SK-N-SH treated with all-trans-retinoic acid at 6 μM for 48 hours (cell line): ENCODE measurements around the gene ZFYVE21.

Experiments used
- ATAC-seq: fragments of 200-7000 bp; cut with Tn5 transposase; 3 replicates; pipeline ENCODE4 v1.9.1; 2020; ENCODE audit warnings: mild to moderate bottlenecking, moderate library complexity
- ARNTL ChIP-seq: fragments of 450-650 bp; formaldehyde crosslinking; IDR thresholded peaks from 2 replicates; pipeline ENCODE4 v1.5.0; 2020; ENCODE audit warnings: low read depth, mild to moderate bottlenecking, moderate library complexity, borderline replicate concordance
- BACH2 ChIP-seq: fragments of 250-450 bp; sonication (Bioruptor Pico); IDR thresholded peaks from 2 replicates; pipeline ENCODE4 v1.9.0; 2021; ENCODE audit warnings: mild to moderate bottlenecking, borderline replicate concordance
- CREB5 ChIP-seq: fragments of 250-450 bp; sonication (Bioruptor Pico); IDR thresholded peaks from 2 replicates; pipeline ENCODE4 v1.5.1; 2020; ENCODE audit warnings: low read depth, mild to moderate bottlenecking, moderate library complexity
- CSDC2 ChIP-seq: fragments of 250-450 bp; sonication (Bioruptor Pico); IDR thresholded peaks from 2 replicates; pipeline ENCODE4 v1.5.0; 2020; ENCODE audit warnings: mild to moderate bottlenecking, moderate library complexity
- ESRRG ChIP-seq: fragments of 250-450 bp; sonication (Bioruptor Pico); IDR thresholded peaks from 2 replicates; pipeline ENCODE4 v1.6.1; 2021; ENCODE audit warnings: mild to moderate bottlenecking
- GLIS3 ChIP-seq: fragments of 250-450 bp; sonication (Bioruptor Pico); IDR thresholded peaks from 2 replicates; pipeline ENCODE4 v1.5.0; 2020; ENCODE audit warnings: mild to moderate bottlenecking, moderate library complexity
- ISL1 ChIP-seq: fragments of 250-450 bp; sonication (Bioruptor Pico); IDR thresholded peaks from 2 replicates; pipeline ENCODE4 v2.1.2; 2022; ENCODE audit warnings: mild to moderate bottlenecking, moderate library complexity
- OSR1 ChIP-seq: fragments of 250-450 bp; sonication (Bioruptor Pico); IDR thresholded peaks from 2 replicates; pipeline ENCODE4 v1.8.0; 2022; ENCODE audit warnings: moderate library complexity, mild to moderate bottlenecking, inconsistent platforms
- PPARA ChIP-seq: fragments of 250-450 bp; sonication (Bioruptor Pico); IDR thresholded peaks from 2 replicates; pipeline ENCODE4 v1.5.0; 2020; ENCODE audit warnings: mild to moderate bottlenecking, borderline replicate concordance
- RARB ChIP-seq: fragments of 250-450 bp; sonication (Bioruptor Pico); IDR thresholded peaks from 2 replicates; pipeline ENCODE4 v1.8.0; 2021; ENCODE audit warnings: mild to moderate bottlenecking, moderate library complexity
- SNAI2 ChIP-seq: fragments of 250-450 bp; sonication (Bioruptor Pico); IDR thresholded peaks from 2 replicates; pipeline ENCODE4 v1.5.0; 2020; ENCODE audit warnings: mild to moderate bottlenecking, moderate library complexity
- TCF4 ChIP-seq: fragments of 250-450 bp; sonication (Bioruptor Pico); IDR thresholded peaks from 2 replicates; pipeline ENCODE4 v1.8.0; 2021; ENCODE audit warnings: mild to moderate bottlenecking, moderate library complexity, borderline replicate concordance
- TSHZ2 ChIP-seq: fragments of 250-450 bp; sonication (Bioruptor Pico); IDR thresholded peaks from 2 replicates; pipeline ENCODE4 v1.5.0; 2020; ENCODE audit warnings: mild to moderate bottlenecking, moderate library complexity
- ZFP3 ChIP-seq: fragments of 250-450 bp; sonication (Bioruptor Pico); IDR thresholded peaks from 2 replicates; pipeline ENCODE4 v1.5.0; 2020; ENCODE audit warnings: mild to moderate bottlenecking, moderate library complexity
- ZFP30 ChIP-seq: fragments of 450-650 bp; formaldehyde crosslinking; IDR thresholded peaks from 2 replicates; pipeline ENCODE4 v1.5.0; 2022; ENCODE audit warnings: mild to moderate bottlenecking, moderate library complexity
- ZNF565 ChIP-seq: fragments of 450-650 bp; formaldehyde crosslinking; conservative IDR thresholded peaks from 2 replicates; pipeline ENCODE4 v1.5.0; 2020; ENCODE audit warnings: low read depth, mild to moderate bottlenecking, moderate library complexity
- ZNF70 ChIP-seq: fragments of 450-650 bp; formaldehyde crosslinking; IDR thresholded peaks from 2 replicates; pipeline ENCODE4 v1.5.0; 2020; ENCODE audit warnings: mild to moderate bottlenecking, moderate library complexity
- ZNF8 ChIP-seq: fragments of 450-650 bp; formaldehyde crosslinking; IDR thresholded peaks from 2 replicates; pipeline ENCODE4 v1.5.0; 2020; ENCODE audit warnings: mild to moderate bottlenecking, moderate library complexity
- TF ChIP-seq, protein P1 (sequence below): fragments of 250-450 bp; sonication (Bioruptor Pico); IDR thresholded peaks from 2 replicates; pipeline ENCODE4 v1.5.1; 2021; ENCODE audit warnings: mild to moderate bottlenecking, moderate library complexity
- TF ChIP-seq, protein P2 (sequence below): fragments of 250-450 bp; sonication (Bioruptor Pico); IDR thresholded peaks from 2 replicates; pipeline ENCODE4 v1.8.0; 2021; ENCODE audit warnings: low read depth, mild to moderate bottlenecking, moderate library complexity, borderline replicate concordance

The ZFYVE21 gene

DNA sequence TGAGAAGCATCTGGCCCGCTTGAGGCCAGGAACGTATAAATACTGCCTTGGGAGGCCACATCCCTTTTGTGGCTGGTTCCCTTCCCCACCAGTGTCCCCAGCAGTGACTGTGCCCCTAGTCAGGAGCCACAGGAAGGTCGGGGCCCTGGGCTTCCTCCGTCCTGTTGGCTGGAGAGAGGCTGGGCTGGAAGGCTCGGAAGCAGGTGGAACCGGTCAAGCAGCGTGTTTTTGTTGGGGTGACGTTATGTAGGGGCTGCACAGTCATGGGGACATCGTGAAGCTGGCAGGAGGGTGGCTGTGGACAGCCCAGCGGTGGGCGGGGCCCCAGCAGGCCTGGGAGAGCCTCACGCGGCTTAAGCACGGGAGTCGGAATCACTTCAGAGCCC is 10.5 kb upstream of the ZFYVE21 start:
- no peak for ATAC-seq
- TF ChIP-seq CSDC2: no peak

- no peak for ATAC-seq
- no peak for TF ChIP-seq ZNF8
- TF ChIP-seq TSHZ2 (CRISPR knock-in tag): no peak
- no peak for TF ChIP-seq ZNF565 (CRISPR knock-in tag)
- TF ChIP-seq CSDC2: no peak
- TF ChIP-seq, protein P1, sequence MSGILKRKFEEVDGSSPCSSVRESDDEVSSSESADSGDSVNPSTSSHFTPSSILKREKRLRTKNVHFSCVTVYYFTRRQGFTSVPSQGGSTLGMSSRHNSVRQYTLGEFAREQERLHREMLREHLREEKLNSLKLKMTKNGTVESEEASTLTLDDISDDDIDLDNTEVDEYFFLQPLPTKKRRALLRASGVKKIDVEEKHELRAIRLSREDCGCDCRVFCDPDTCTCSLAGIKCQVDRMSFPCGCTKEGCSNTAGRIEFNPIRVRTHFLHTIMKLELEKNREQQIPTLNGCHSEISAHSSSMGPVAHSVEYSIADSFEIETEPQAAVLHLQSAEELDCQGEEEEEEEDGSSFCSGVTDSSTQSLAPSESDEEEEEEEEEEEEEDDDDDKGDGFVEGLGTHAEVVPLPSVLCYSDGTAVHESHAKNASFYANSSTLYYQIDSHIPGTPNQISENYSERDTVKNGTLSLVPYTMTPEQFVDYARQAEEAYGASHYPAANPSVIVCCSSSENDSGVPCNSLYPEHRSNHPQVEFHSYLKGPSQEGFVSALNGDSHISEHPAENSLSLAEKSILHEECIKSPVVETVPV: no peak
- TF ChIP-seq CREB5: no peak
- no peak for TF ChIP-seq RARB
- TF ChIP-seq ZFP3 (CRISPR knock-in tag): no peak
- no peak for TF ChIP-seq ZNF70
These were observed 9.9 kb upstream of the ZFYVE21 start for GRCh38 chr14:103705504-103706284.

DNA sequence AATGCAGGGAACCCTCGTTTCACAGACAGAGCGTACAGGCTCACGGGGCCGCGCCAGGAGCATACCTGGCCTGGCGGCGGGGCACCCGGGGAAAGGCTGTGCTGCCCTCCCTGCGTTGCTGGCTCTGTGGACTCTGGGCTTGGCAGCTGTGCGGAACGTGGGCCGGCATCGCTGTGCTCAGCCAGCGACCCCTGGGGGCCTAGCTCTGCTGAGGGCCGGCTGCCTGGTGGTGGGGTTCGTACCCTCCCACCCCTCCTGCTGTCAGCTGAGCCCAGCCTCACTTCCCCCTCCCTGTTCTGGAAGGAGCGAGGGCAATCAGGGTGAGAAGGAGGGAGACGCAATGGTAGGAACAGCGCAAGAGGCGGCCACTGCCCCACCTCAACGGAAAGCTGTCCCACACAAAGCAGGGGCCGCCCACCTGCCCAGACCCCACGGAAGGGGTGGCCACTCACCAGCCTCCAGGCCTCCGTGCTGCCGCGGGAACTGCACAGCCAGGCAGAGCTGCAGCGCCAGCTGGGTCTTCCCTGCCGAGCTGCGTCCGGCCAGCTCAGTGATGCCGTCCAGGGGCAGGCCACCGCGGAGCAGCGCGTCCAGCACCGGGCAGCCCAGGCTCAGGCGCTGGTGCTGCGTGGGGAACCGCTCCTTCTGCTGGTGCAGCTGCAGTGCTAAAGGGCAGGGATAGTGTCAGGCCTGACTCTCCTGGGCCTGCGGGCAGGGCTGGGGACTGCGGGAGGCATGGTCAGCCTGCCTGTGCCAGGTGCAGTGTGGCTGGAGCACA is 8.9 kb upstream of the ZFYVE21 start:
- no peak for TF ChIP-seq ISL1 (CRISPR knock-in tag)
- TF ChIP-seq ZNF565 (CRISPR knock-in tag): no peak
- TF ChIP-seq, protein P2, sequence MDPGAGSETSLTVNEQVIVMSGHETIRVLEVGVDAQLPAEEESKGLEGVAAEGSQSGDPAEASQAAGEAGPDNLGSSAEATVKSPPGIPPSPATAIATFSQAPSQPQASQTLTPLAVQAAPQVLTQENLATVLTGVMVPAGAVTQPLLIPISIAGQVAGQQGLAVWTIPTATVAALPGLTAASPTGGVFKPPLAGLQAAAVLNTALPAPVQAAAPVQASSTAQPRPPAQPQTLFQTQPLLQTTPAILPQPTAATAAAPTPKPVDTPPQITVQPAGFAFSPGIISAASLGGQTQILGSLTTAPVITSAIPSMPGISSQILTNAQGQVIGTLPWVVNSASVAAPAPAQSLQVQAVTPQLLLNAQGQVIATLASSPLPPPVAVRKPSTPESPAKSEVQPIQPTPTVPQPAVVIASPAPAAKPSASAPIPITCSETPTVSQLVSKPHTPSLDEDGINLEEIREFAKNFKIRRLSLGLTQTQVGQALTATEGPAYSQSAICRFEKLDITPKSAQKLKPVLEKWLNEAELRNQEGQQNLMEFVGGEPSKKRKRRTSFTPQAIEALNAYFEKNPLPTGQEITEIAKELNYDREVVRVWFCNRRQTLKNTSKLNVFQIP (CRISPR knock-in tag): no peak
- no peak for TF ChIP-seq RARB
- no peak for TF ChIP-seq SNAI2 (CRISPR knock-in tag)
- no peak for TF ChIP-seq ZFP3 (CRISPR knock-in tag)
- TF ChIP-seq ZNF70: no peak
- TF ChIP-seq ARNTL (CRISPR knock-in tag): no peak
- TF ChIP-seq ZNF8: no peak
- no peak for TF ChIP-seq CSDC2
- TF ChIP-seq ESRRG (CRISPR knock-in tag): no peak
- TF ChIP-seq OSR1 (CRISPR knock-in tag): no peak
- no peak for TF ChIP-seq BACH2 (CRISPR knock-in tag)
- no peak for TF ChIP-seq GLIS3 (CRISPR knock-in tag)
- no peak for TF ChIP-seq PPARA
- TF ChIP-seq TCF4 (CRISPR knock-in tag): no peak
- no peak for TF ChIP-seq ZFP30 (CRISPR knock-in tag)
- TF ChIP-seq, all 23 proteins: peak for 0
- no peak for ATAC-seq
